ENCODE data around the gene GSN.

DNA sequence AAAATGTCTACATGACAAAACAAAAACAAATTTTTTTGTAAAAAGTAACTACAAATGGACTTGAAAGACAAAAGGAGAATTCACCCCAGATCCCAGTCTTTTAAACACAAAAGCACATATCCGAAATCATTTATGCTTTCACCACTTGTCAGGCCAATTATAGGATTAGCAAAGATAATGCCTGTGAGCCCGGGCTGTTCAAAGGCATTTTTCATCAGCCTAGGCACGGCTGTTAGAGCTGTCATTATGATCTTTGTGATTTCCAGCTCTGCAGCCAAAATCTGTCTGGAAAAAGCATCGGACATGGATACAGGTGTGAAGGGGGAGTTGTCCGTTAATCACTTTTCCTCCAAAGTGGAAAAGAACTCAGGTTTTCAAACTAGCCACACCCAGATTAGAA is 42.7 kb upstream of the GSN start:
- no peak for TF ChIP-seq POLR2A (IDR thresholded peaks at IDR 0.05)
- TF ChIP-seq, protein P1, sequence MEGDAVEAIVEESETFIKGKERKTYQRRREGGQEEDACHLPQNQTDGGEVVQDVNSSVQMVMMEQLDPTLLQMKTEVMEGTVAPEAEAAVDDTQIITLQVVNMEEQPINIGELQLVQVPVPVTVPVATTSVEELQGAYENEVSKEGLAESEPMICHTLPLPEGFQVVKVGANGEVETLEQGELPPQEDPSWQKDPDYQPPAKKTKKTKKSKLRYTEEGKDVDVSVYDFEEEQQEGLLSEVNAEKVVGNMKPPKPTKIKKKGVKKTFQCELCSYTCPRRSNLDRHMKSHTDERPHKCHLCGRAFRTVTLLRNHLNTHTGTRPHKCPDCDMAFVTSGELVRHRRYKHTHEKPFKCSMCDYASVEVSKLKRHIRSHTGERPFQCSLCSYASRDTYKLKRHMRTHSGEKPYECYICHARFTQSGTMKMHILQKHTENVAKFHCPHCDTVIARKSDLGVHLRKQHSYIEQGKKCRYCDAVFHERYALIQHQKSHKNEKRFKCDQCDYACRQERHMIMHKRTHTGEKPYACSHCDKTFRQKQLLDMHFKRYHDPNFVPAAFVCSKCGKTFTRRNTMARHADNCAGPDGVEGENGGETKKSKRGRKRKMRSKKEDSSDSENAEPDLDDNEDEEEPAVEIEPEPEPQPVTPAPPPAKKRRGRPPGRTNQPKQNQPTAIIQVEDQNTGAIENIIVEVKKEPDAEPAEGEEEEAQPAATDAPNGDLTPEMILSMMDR (IDR thresholded peaks at IDR 0.05) = no peak

All from vagina (tissue), 2 donors.